HG03565 (cell line): Measurements from ENCODE around the gene FSHR.

Experiments used
- ATAC-seq: cut with Tn5 transposase; IDR thresholded peaks from one replicate; pipeline ENCODE4 v1.9.1; 2021; ENCODE audit warnings: mild to moderate bottlenecking, moderate library complexity; ENCODE audit not compliant: unreplicated experiment

FSHR gene

DNA sequence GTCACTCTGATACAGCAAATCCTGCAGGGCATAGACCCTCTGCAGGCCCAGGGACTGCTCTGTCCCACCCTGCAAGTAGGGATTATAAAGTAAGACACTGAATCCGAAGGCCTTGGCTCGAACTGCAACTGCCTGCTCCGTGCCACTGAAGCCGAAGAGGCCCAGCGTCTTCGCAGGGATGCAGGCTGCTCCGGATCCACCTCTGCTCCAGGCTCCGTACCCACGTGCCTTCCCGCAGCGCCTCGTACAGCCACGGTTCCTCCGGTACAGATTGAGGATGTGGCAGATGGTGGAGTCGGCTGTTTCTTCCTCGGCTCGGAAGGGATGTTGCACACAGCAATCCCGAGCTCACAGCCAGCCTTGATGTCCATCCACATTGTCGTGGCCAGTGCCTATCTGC is 238.4 kb downstream of the FSHR start:
- ATAC-seq, result no peak

DNA sequence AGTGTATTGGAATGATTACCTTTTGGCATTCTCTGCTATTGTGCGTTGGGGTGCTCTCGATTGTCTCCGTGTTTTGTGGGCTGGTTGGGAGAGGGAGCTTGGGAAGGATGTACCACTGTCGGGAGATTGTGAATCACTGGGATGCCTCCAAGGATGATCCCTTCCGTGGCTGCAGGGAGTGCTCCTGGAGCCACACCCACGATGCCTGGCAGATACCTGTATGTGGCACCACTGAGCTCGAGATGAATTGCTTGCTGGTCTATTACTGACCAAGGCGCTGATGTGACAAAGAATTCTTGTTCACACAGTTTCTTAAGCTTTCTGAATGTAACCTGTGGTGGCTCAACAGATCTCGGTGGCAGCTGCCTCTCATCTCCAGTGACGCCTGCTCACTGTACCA is 239.1 kb downstream of the FSHR start:
- no peak for ATAC-seq

DNA sequence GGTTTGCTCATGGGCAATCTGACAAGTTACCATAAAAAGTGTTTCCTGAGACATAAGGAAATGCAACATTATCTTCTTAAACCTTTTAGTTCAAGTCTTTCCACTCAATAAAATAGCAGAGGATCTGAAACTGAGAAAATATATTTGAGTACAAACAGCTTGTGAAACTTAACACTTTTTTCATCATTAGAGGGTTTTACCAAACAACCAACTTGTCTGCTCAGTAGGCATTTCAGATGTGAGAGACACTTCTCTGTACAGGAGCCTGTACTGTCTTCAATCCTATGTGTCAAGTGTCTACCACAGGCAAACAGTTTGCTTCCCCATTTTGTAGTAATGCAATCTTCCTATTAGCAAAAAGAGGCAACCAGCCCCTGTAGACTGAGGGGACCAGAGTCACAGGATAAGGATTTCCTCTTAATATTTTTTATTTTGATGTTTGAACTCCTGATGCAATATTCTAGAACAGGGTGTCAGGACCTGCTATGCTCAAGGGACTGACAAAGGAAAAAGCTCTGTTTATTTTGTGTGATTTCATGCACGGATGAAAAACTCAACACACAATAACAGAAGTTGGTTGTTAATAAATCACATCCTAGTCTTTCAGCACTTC is 239.7 kb downstream of the FSHR start:
- ATAC-seq, result peak; percentile 76
